ENCODE results near the gene CRYBA4.

DNA sequence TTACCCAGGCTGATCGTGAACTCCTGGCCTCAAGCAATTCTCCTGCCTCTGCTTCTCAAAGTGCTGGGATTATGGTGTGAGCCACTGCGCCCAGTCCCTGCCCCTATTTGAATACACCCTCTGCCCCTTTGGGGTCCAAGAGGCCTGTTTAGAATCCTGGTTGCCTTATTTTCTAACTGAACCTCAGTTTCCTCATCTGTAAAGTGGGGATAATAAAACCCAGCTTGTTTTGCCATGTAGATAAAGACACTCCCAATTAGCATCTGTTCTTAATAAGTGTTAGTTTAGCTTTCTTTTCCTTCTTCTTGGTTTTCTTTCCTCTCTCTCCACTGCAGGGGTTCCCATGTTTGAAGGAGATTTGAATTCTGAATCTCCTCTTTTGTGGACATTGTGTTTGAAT is 40.4 kb downstream of the CRYBA4 start:
- TF ChIP-seq, protein P1, sequence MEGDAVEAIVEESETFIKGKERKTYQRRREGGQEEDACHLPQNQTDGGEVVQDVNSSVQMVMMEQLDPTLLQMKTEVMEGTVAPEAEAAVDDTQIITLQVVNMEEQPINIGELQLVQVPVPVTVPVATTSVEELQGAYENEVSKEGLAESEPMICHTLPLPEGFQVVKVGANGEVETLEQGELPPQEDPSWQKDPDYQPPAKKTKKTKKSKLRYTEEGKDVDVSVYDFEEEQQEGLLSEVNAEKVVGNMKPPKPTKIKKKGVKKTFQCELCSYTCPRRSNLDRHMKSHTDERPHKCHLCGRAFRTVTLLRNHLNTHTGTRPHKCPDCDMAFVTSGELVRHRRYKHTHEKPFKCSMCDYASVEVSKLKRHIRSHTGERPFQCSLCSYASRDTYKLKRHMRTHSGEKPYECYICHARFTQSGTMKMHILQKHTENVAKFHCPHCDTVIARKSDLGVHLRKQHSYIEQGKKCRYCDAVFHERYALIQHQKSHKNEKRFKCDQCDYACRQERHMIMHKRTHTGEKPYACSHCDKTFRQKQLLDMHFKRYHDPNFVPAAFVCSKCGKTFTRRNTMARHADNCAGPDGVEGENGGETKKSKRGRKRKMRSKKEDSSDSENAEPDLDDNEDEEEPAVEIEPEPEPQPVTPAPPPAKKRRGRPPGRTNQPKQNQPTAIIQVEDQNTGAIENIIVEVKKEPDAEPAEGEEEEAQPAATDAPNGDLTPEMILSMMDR (IDR thresholded peaks at IDR 0.05): no peak
- TF ChIP-seq POLR2A (IDR thresholded peaks at IDR 0.05; ENCODE audit: low read depth) (no peak), POLR2AphosphoS5 (IDR thresholded peaks at IDR 0.05) (no peak), EP300 (IDR thresholded peaks at IDR 0.05) (no peak)
